ENCODE measurements around the gene ZNF84.
A peak's percentile ranks its signal among the peaks of the same experiment; 100 is the strongest.

The ZNF84 gene

DNA sequence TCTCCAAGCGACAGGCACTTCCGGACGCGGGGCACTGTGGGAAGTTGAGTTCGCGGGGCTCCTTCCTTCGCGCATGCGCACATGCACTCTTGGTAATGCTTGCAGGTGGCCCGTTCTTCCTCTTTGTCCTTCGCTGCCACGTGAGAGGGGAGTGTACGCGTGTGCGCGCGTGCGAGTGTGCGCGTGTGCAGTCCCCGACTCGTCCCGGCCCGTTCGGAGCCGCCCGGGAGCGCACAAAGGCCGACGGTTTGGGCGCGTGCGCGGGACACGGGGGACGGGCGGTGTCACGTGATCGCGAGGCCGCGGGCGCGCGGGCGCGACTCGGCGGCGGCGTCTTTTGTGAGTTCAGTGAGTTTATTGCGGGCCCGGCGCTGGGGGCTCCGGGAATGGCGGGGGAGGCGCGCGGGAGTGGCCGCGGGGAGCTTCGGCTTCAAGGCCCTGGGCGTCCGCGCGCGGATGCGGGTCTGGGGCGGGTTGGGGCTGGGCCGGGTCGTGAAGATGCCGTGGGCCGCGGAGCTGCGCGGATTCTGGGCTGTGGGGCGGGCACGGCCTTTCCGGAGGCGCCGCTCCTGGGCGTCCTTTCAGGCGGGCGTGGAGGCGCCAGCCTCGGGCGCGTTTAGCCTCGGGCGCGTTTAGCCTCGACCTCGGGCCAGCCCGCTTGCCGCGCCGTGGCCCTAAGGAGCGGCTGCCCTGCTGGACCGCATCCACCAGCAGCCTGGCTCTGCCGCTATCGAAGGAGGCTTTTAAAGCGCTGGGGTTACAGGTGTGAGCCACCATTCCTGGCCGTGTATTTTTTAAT is at the start of gene ZNF84:
TSS of gene ZNF84 (plus strand) at position 303 of the 799 bp plus-strand sequence. CDS start 3,959 bp downstream, outside the sequence.
- peak; percentile 94 to 95 for DNase-seq (ENCODE audit: low read depth in 2 of 2)

DNA sequence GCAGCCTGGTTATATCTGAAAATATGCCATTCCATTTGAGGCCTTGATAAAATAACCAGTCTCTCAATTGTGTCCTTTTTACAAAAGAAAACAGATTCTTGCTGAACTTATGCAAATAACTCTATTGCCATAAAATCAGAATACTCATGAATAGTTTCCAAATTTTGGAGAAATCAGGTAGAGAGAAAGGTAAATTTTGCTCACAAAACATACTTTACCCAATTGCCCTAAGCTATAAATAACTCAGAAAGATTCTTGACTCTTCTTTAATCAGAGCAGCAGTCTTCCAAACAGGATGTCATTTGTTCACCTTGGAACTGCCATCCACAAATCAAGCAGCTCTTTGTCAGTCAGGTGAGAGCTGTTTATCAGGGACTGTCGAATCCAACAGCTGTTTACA is 38.6 kb upstream of the ZNF84 start:
- no peak for DNase-seq (ENCODE audit: low read depth in 2 of 2)

DNA sequence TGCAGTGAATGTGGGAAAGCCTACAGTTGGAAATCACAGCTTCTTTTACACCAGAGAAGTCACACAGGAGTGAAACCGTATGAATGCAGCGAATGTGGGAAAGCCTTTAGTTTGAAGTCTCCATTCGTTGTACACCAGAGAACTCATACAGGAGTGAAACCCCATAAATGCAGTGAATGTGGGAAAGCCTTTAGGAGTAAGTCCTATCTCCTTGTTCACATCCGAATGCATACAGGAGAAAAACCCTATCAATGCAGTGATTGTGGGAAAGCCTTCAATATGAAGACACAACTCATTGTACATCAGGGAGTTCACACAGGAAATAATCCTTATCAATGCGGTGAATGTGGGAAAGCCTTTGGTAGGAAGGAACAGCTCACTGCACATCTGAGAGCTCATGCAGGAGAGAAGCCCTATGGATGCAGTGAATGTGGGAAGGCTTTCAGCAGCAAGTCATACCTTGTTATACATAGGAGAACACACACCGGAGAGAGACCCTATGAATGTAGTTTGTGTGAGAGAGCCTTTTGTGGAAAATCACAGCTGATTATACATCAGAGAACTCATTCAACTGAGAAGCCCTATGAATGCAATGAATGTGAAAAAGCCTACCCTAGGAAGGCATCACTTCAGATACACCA is 26.5 kb upstream of the ZNF84 start:
- no peak for DNase-seq (ENCODE audit: low read depth in 2 of 2)

DNA sequence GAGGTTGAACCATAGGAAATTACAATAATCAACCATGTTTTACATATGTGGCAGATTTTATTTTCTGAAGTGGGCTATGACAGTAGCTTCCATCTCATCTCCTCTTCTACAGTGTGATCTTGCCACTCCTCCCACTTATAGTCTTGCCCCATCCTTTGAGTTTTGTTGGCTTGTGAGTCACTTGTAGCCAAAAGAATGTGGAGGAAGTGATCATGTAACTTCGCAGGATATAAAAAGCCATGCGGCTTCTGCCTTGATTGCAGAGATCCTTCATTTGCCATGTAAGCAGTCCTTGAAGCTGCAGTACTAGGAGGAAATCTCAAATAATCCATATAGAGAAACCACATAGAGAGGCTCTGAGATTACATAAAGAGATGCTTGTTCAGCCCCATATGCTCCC is 13.7 kb upstream of the ZNF84 start:
- DNase-seq (ENCODE audit: low read depth in 2 of 2): no peak

DNA sequence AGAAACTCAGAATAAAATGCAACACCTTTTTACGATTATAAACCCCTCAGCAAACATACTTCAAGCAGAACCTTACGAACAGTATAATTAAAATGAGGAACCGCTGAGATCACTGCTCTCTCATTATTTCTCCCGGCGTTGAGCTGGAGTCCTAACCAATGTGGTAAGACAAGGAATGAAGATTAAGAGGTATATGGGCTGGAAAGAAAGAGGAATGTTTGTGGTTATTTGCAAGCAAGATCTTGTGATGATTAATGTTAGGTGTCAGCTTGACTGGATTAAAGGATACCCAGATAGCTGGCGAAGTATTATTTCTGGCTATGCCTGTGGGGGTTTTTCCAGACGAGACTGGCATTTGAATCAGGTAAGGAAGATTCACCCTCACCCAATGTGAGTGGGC is 10.3 kb upstream of the ZNF84 start:
- DNase-seq (ENCODE audit: low read depth in 2 of 2): no peak

DNA sequence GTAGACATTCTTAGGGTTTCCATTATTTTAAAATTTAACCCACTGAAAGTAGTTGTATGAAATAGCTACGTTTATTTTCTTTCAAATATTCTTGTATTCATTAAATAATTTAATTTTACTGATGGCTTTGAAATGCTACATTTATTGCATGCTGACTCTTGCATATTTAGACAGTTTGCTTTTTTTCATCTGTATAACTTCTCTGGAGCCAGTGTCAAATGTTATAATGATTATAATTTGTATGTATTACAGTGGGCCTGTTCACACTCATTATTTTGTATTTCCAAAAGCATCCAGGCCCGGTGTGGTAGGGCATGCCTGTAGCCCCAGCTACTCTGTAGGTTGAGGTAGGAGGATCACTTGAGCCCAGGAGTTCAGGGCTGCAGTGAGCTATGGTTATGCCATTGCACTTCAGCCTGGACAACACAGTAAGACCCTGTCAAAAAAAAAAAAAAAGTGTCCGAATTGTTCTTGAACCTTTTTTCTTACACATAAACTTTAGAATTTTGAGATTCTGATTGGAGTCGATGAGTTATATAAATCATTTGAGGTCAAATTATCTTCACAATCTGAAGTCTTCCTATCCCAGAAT is 905 bp downstream of the ZNF84 start:
- DNase-seq (ENCODE audit: low read depth in 2 of 2): no peak

DNA sequence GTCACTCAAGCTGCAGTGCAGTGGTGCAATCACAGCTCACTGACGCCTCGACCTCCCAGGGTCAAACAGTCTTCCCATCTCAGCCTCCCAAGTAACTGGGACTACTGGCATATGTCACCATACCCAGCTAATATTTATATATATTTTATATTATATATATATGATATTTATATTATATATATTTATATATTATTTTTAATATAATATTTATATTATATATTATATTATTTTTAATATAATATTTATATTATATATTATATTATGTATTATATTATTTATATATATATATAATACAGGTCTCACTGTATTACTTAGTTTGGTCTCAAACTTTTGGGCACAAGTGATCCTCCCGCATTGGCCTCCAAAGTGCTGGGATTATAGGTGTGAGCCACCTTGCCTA is 9.4 kb downstream of the ZNF84 start:
- DNase-seq (ENCODE audit: low read depth in 2 of 2): no peak

DNA sequence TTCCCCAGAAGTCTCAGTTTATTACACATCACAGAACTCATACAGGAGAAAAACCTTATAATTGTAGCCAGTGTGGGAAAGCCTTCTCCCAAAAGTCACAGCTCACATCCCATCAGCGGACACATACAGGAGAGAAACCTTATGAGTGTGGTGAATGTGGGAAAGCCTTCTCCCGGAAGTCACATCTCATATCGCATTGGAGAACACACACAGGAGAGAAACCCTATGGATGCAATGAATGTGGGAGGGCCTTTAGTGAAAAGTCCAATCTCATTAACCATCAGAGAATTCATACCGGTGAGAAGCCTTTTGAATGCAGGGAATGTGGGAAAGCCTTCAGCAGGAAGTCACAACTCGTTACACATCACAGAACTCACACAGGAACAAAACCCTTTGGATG is 20.1 kb downstream of the ZNF84 start:
- DNase-seq (ENCODE audit: low read depth in 2 of 2): no peak

DNA sequence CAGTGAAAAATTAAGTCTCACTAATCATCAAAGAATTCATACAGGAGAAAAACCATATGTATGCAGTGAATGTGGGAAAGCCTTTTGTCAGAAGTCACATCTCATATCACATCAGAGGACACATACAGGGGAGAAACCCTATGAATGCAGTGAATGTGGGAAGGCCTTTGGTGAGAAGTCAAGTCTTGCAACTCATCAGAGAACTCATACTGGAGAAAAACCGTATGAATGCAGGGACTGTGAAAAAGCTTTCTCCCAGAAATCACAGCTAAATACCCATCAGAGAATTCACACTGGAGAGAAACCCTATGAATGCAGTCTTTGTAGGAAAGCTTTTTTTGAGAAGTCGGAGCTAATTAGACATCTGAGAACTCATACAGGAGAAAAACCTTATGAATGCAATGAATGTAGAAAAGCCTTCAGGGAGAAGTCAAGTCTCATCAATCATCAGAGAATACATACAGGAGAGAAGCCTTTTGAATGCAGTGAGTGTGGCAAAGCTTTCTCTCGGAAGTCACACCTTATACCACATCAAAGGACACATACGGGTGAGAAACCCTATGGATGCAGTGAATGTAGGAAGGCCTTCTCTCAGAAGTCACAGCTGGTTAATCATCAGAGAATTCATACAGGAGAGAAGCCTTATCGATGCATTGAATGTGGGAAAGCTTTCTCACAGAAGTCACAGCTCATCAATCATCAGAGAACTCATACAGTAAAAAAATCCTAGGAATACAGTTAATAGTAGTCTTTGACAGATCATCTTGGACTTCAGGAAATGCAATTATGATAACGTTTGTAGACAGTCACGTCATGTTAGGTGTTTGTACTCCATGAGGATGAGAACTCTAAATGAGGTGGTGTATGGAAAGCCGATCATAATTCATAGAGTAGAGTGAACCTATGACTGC is 21.1 kb downstream of the ZNF84 start:
- DNase-seq (ENCODE audit: low read depth in 2 of 2): no peak

DNA sequence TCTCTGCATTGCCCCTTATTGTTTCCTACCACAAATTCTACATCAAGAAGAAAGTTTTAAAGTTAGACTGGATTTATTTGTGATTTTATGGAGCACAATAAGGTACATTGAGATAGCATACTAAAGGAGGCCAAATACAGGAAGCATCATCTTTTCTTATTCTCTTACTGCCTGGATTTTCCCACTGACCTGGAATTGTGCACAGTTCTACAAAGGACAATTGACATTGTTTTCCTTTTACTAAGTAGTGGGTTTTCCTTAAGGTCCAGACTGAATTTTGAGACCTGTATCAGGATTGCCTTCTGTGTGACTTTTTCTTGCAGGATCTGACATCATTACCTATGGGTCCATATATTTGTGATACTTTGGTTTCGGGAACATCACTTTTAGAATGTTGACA is 24.6 kb downstream of the ZNF84 start:
- DNase-seq (ENCODE audit: low read depth in 2 of 2): no peak

DNA sequence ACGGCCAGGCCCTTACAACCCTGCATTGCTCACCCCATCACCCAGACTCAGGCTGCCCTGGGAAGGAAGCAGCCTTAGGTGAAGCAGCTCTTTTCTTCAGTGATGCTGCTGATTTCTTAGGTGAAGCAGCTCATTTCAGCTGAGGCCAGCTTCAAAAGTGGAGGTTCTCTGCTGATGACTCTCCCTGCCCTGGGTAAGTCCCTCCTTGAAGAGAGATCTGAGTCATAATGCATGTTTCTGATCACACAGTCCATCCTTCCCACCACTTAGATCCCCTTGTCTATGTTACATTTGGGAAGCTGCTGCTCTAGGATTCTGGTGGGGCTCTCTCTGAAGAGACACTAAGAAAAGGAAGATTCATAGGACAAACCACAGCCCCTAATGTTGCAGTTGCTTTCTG is 26.2 kb downstream of the ZNF84 start:
- DNase-seq (ENCODE audit: low read depth in 2 of 2): no peak

DNA sequence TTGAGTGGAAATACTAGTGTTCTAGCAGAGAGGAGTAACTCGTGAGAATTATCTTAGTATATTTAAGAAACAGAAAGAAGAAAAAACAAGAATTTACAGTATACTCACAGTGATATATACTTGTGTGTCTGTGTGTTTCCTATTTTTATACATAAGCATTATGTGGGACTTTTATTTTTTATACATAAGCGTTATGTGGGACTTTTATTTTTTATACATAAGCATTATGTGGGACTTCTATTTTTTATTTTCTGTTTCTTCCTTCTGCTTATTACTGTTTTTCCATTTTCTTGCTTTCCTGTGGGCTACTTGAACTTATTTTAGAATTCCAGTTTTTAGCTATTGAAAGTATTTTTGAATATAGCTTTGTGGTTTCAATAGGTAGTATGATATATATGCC is 36.5 kb downstream of the ZNF84 start:
- DNase-seq (ENCODE audit: low read depth in 2 of 2): no peak

DNA sequence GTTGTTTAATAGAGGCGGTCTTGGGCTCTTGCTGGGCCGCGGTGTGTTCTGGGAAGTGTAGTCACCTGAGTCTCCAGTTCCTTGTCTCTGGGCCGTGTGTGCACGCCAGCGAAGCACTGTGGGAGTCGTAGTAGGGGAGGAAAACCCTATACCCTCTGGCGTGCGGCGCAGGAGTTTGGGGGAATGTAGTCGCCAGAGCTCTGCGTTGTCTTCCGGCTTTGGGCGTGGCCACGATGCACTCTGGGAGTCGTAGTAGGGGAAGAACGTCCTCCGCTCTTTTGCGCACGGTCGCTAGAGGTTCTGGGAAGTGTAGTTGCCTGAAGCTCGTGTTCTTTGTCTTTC is 42.7 kb downstream of the ZNF84 start:
- peak; percentile 88 to 89 for DNase-seq (ENCODE audit: low read depth in 2 of 2)

DNA sequence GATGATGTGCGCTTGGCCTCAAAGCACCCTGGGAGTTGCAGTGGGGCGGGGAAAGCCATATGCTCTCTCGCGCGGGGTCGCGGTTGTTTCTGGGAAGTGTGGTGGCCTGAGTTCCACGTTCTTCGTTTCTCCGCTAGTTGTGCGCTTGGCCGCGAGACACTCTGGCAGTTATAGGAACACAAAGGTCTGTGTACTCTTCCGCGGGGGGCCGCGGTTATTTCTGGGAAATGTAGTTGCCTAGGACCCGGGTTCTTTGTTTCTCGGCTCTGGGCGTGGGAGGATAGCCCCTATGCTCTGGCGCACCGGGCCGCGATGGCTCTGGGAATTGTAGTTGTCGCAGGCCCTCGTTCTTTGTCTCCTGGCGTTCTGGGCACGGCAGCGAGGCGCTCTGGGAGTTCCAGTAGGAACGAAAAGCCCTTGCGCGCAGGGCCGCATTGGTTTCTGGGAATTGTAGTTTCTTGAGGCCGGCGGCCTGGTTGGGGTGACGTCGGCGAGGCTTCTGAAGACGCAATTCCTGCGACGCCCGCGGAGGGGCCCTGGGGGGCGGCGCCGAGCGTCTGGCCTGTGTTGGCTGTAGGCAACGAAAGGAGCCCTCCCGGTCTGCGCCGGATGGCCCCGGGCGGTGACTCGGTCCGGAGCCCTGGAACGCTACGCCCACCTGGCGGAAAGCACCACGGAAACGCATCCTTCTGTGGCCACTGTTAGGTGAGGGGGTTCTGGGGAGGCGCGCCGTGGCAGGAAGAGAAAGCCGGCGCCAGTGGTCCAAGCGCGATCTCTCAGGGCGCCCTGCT is 43.3 kb downstream of the ZNF84 start, which contains the start of gene ZNF140:
TSS of gene ZNF140 (plus strand) at position 556 of the 791 bp plus-strand sequence. CDS start 398 bp downstream, outside the sequence.
- DNase-seq (ENCODE audit: low read depth in 2 of 2): peak; percentile 88 to 89

DNA sequence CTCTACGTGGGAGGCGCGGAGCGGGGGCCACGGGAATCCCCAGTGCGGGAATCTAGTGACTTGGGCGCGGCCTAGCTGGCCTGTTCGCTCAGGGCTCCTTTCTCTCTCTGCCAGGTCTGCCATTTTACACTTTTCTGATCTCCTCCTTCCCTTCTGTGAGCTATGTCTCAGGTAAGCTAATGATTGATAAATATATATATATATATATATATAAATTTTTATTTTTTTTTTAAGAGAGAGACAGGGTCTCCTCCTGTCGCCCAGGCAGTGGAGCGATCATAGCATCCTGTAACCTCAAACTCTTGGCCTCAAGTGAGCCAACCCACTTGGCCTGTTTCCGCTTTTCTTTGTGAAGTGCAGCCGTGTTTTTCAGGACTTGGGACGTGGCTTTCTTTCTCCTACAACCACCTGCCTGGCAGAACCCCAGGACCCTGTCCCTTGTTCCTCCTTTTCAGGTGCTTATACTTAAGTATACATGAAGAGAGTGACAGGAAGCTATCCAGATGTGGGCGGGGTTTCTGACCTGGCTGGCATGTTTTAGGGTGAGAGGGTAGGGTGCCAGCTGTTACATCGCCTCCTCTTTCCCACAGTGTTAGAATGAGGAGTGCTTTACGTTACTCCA is 44.0 kb downstream of the ZNF84 start:
- peak in 1 of 2 donors; percentile 62 for DNase-seq (ENCODE audit: low read depth in 2 of 2)

DNA sequence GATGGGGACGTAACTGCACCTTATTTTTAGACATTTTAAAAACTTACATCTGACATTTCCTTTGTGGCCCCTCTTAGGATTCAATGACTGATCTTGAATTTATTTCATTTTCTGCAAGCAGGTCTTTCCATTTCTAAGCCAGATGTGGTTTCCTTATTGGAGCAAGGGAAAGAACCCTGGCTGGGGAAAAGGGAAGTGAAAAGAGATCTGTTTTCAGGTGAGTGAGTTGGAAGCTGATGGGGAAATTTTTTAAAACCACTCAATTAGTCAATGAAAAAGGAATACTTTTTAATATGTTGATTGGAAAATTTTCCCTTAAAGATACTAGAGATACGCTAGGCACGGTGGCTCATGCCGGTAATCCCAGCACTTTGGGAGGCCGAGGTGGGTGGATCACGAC is 46.0 kb downstream of the ZNF84 start:
- DNase-seq (ENCODE audit: low read depth in 2 of 2): no peak

DNA sequence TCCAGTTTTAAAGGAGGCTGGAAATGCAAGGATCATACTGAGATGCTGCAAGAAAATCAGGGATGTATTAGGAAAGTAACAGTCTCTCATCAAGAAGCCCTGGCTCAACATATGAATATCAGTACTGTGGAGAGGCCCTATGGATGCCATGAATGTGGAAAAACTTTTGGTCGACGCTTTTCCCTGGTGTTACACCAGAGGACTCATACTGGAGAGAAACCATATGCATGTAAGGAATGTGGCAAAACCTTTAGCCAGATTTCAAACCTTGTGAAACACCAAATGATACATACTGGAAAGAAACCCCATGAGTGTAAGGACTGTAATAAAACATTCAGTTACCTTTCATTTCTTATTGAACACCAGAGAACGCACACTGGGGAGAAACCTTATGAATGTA is 68.3 kb downstream of the ZNF84 start:
- DNase-seq (ENCODE audit: low read depth in 2 of 2): no peak

DNA sequence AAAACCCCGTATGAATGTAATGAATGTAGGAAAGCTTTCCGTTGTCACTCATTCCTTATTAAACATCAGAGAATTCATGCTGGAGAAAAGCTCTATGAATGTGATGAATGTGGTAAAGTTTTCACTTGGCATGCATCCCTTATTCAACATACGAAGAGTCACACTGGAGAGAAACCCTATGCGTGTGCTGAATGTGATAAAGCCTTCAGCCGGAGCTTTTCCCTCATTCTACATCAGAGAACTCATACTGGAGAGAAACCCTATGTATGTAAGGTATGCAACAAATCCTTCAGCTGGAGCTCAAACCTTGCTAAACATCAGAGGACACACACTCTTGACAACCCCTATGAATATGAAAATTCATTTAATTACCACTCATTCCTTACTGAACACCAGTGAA is 68.9 kb downstream of the ZNF84 start:
- DNase-seq (ENCODE audit: low read depth in 2 of 2): no peak

DNA sequence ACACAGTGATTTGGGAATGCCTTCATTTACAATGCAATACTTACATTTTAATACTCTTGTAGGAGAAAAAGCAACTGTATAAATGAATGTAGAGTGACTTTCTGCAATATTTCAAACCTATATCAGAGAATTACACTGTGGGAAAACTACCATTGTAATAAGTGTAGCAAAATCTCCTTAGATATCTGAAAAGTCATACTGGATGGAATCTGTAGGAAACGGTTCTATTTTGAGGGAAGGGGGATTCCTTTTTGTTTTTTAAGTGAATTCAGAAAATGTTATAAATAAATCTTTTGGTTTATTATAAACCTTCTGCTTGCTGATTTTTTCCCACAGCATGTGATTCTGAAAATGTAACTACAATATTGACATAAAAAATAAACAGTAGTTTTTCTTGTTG is 69.8 kb downstream of the ZNF84 start:
- DNase-seq (ENCODE audit: low read depth in 2 of 2): no peak

DNA sequence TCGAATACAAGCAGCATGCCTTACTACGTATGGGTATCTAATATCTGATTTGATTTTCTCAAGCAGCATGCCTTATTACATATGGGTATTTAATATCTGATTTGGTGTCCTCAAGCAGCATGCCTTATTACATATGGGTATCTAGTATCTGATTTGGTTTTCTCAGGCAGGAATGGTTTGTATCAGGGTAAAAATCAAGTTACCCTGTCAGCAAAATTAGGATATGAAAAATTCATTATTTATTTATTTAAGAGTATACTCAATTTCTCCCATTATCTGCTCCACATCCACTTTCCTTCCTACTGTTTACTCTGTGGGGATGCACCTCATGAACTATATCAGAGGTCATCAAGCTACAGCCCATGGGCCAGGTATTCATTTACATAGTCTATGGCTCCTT is 70.8 kb downstream of the ZNF84 start:
- no peak for DNase-seq (ENCODE audit: low read depth in 2 of 2)

Data from stimulated activated CD4-positive, alpha-beta T cell treated with anti-CD3 and anti-CD28 coated beads, Interleukin-1b, Interleukin-23, amount 100 ng/mL, for 4 hours (primary cell).